GM18505 (cell line): ENCODE data around the gene PADI4.

Source experiments
- ATAC-seq: cut with Tn5 transposase; IDR thresholded peaks from one replicate; pipeline ENCODE4 v1.9.1; 2021; ENCODE audit not compliant: unreplicated experiment
- POLR2A ChIP-seq: IDR thresholded peaks from 4 replicates; pipeline ENCODE4 v1.6.1; 2011; ENCODE audit warnings: borderline replicate concordance; ENCODE audit not compliant: insufficient read depth, insufficient read length; ENCODE audit errors: extremely low read depth

PADI4 gene

GRCh38 chr1:17409391-17409811, 101.4 kb downstream of the PADI4 start:
- no peak for TF ChIP-seq POLR2A
- ATAC-seq, result no peak

GRCh38 chr1:17412093-17412870, 104.3 kb downstream of the PADI4 start:
- no peak for TF ChIP-seq POLR2A
- ATAC-seq, result no peak
